MM.1S (cell line): ENCODE results near the gene AGBL4.

ENCODE experiments used
- EZH2phosphoT487 ChIP-seq: fragments of 300-600 bp; sonication (generic); IDR thresholded peaks from 2 replicates; pipeline ENCODE4 v1.6.1; 2018; ENCODE audit warnings: antibody characterized with exemption, low read length
- TF ChIP-seq, protein P1 (sequence below): fragments of 300-600 bp; sonication (generic); IDR thresholded peaks from 2 replicates; pipeline ENCODE4 v1.5.1; 2016; ENCODE audit warnings: antibody characterized with exemption, low read length, mixed read lengths

DNA sequence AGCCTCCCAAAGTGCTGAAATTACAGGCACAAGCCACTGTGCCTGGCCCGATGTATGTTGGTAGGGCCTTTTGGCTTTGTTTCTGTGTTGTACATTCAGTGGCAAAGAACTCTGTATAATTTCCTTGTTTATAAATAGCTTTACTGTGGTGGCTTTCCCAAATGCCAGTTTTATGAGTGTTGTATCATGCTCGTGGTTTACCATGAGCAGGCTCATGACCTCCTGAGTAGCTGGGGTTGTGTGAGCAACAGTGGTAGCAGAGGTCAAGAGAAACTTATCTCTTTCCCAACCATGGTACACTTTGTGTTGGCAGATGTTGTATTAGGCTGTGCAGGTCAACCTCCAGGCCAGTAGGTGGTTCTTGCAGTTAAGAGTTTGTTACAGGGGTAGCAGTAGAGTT, 826.7 kb downstream of the AGBL4 start:
- TF ChIP-seq, protein P1, sequence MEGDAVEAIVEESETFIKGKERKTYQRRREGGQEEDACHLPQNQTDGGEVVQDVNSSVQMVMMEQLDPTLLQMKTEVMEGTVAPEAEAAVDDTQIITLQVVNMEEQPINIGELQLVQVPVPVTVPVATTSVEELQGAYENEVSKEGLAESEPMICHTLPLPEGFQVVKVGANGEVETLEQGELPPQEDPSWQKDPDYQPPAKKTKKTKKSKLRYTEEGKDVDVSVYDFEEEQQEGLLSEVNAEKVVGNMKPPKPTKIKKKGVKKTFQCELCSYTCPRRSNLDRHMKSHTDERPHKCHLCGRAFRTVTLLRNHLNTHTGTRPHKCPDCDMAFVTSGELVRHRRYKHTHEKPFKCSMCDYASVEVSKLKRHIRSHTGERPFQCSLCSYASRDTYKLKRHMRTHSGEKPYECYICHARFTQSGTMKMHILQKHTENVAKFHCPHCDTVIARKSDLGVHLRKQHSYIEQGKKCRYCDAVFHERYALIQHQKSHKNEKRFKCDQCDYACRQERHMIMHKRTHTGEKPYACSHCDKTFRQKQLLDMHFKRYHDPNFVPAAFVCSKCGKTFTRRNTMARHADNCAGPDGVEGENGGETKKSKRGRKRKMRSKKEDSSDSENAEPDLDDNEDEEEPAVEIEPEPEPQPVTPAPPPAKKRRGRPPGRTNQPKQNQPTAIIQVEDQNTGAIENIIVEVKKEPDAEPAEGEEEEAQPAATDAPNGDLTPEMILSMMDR = no peak
- no peak for TF ChIP-seq EZH2phosphoT487
